Panc1 (cell line): ENCODE measurements around the gene PLPP7. TPM values are rescaled to one million over a fixed set of nuclear protein-coding genes. Genes with fewer than 3 reads are reported as not detected.

ENCODE experiments used
- ATAC-seq: fragments of 200-7000 bp; cut with Tn5 transposase; 2 replicates; pipeline ENCODE4 v1.9.1; 2020; ENCODE audit warnings: mild to moderate bottlenecking, moderate library complexity
- BruUV-seq: library from RNA; stranded (reverse); fragments of 400-500 nt; replicated peaks from 2 replicates; lab custom pipeline; 2021; lab: Mats Ljungman, UMichigan
- CTCF ChIA-PET: fragments of 300-600 bp; sonication (Branson Sonifier 250); formaldehyde crosslinking; loops from one replicate; lab custom pipeline; 2022; ENCODE audit warnings: antibody characterized with exemption; lab: Charles Lee
- POLR2A ChIA-PET: fragments of 300-600 bp; sonication (Branson Sonifier 250); formaldehyde crosslinking; loops from one replicate; lab custom pipeline; 2022; ENCODE audit warnings: antibody characterized with exemption; lab: Charles Lee
- DNase-seq: peaks from one replicate; pipeline ENCODE4 v3.0.0-alpha.2; 2010; ENCODE audit warnings: low read depth, low spot score
- H3K27ac ChIP-seq: 2 replicates; pipeline ENCODE4 v1.5.1; 2011; ENCODE audit warnings: mild to moderate bottlenecking, low read length, inconsistent platforms
- H3K27me3 ChIP-seq: fragments of 200-500 bp; sonication (Bioruptor generic); 2 replicates; pipeline ENCODE4 v1.6.0; 2014; ENCODE audit warnings: low read length, inconsistent platforms; ENCODE audit not compliant: control insufficient read depth, insufficient read depth
- H3K36me3 ChIP-seq: fragments of 200-500 bp; sonication (Bioruptor generic); 2 replicates; pipeline ENCODE4 v1.5.1; 2014; ENCODE audit warnings: inconsistent platforms, mild to moderate bottlenecking, low read length, moderate library complexity; ENCODE audit not compliant: control insufficient read depth, insufficient read depth
- H3K4me1 ChIP-seq: 2 replicates; pipeline ENCODE4 v1.5.1; 2011; ENCODE audit warnings: inconsistent platforms, mild to moderate bottlenecking, low read length, moderate library complexity; ENCODE audit not compliant: control insufficient read depth, insufficient read depth
- H3K4me3 ChIP-seq, 2 experiments: 2 replicates each; pipeline ENCODE4 v1.5.1; 2011 to 2012; ENCODE audit warnings: low read depth in 2 of 2, low read length in 2 of 2, mild to moderate bottlenecking in 2 of 2, inconsistent platforms in 1 of 2, moderate library complexity in 1 of 2
- H3K9me3 ChIP-seq: fragments of 200-500 bp; sonication (Bioruptor generic); 2 replicates; pipeline ENCODE4 v1.5.1; 2014; ENCODE audit warnings: low read depth, mild to moderate bottlenecking, inconsistent platforms, low read length, moderate library complexity; ENCODE audit not compliant: control insufficient read depth, insufficient read depth
- CTCF ChIP-seq: fragments of 450-650 bp; IDR thresholded peaks from 2 replicates; pipeline ENCODE4 v1.5.1; 2017; ENCODE audit warnings: mild to moderate bottlenecking
- POLR2AphosphoS5 ChIP-seq: IDR thresholded peaks from 2 replicates; pipeline ENCODE4 v1.6.1; 2012; ENCODE audit warnings: mild to moderate bottlenecking, low read depth, low read length, moderate library complexity
- REST ChIP-seq, 2 experiments: IDR thresholded peaks; 2 replicates each; pipeline ENCODE4 v1.6.1; 2011 to 2012; ENCODE audit warnings: low read depth in 2 of 2, control low read depth in 1 of 2, low read length in 1 of 2, mild to moderate bottlenecking in 1 of 2, moderate library complexity in 1 of 2; ENCODE audit not compliant: insufficient read depth in 1 of 2
- SIN3A ChIP-seq: IDR thresholded peaks from 2 replicates; pipeline ENCODE4 v1.6.1; 2012; ENCODE audit warnings: low read depth, mild to moderate bottlenecking, low read length, moderate library complexity, borderline replicate concordance; ENCODE audit not compliant: insufficient read depth
- TCF7L2 ChIP-seq: IDR thresholded peaks from 2 replicates; pipeline ENCODE4 v1.6.1; 2011; ENCODE audit warnings: mild to moderate bottlenecking, low read depth, low read length, inconsistent platforms
- in situ Hi-C: cut with HindIII; loops from 2 replicates; pipeline ENCODE4 v1.10.0; 2016; ENCODE audit warnings: low sequenced_read_pairs, low pct_unique_long_range_greater_than_20kb
- intact Hi-C: fragments of 100-400 bp; cut with micrococcal nuclease; formaldehyde crosslinking; loops from one replicate; pipeline ENCODE4 v1.10.0; 2022; ENCODE audit not compliant: unreplicated experiment
- total RNA-seq: library from RNA; stranded (reverse); gene quantifications from one replicate; pipeline ENCODE4 v1.2.1, GENCODE V29; 2021; ENCODE audit not compliant: unreplicated experiment

Gene PLPP7
- total RNA-seq, 1 experiment from 2014 or later, result 3.3 TPM

- Histone ChIP-seq H3K36me3 (no peaks in the 10 kb centered on the region), H3K27me3 (no peaks in the 10 kb centered on the region), H3K27ac (no peak overlapping the region), H3K9me3 (no peaks in the 10 kb centered on the region), H3K4me1 (no peaks in the 10 kb centered on the region), H3K4me3 (no peak overlapping the region)
- intact Hi-C loops (no loop called here), in situ Hi-C loops (no loop called here)
- CTCF ChIA-PET, result interaction anchor here (0.9 kb wide), 1 partner anchor 41 kb away, joined by 4 read pairs; no protein-coding TSS in a partner anchor
- DNase-seq, result no peak
- BruUV-seq, result no TSS peak
- ATAC-seq, result no peak
- TF ChIP-seq TCF7L2, result no peak
- TF ChIP-seq POLR2AphosphoS5, result no peak
- no peak for TF ChIP-seq CTCF
- no peak for TF ChIP-seq REST (IDR thresholded peaks at IDR 0.05; ENCODE audit: insufficient read depth in 1 of 2, low read depth in 2 of 2, low read length in 1 of 2)
- TF ChIP-seq SIN3A, result no peak
- POLR2A ChIA-PET, result no interaction called here
Measured at GRCh38 chr9:131308452-131308851, 18.9 kb downstream of the PLPP7 start.

- POLR2A ChIA-PET, result no interaction called here
- TF ChIP-seq TCF7L2 (no peak), CTCF (no peak), POLR2AphosphoS5 (no peak), SIN3A (no peak), REST (IDR thresholded peaks at IDR 0.05; ENCODE audit: insufficient read depth in 1 of 2, low read depth in 2 of 2, low read length in 1 of 2) (no peak)
- CTCF ChIA-PET, result interaction anchor here (0.9 kb wide), 1 partner anchor 41 kb away, joined by 4 read pairs; no protein-coding TSS in a partner anchor
- DNase-seq, result no peak
- H3K27ac ChIP-seq, result no peak overlapping the region
- no TSS peak for BruUV-seq
- in situ Hi-C loops (no loop called here), intact Hi-C loops (no loop called here)
- H3K27me3 ChIP-seq, result no peaks in the 10 kb centered on the region
- H3K9me3 ChIP-seq, result no peaks in the 10 kb centered on the region
- no peak for ATAC-seq
- H3K4me1 ChIP-seq, result no peaks in the 10 kb centered on the region
- no peaks in the 10 kb centered on the region for H3K36me3 ChIP-seq
- H3K4me3 ChIP-seq, result no peak overlapping the region
Measured at GRCh38 chr9:131308906-131309529, 19.5 kb downstream of the PLPP7 start.
